Liver (tissue), 3 donors: ENCODE results near the gene KCNJ15.

ENCODE experiments used
- CTCF ChIP-seq: fragments of 150-350 bp; IDR thresholded peaks from 2 replicates; pipeline ENCODE4 v1.5.1; 2017; ENCODE audit warnings: improper control_type of control experiment, low read depth, low read length; ENCODE audit not compliant: missing input control
- EGR1 ChIP-seq, 2 donors: IDR thresholded peaks; 2 replicates each; pipeline ENCODE4 v1.6.1; 2016 to 2018; ENCODE audit warnings: antibody characterized with exemption in 2 of 2, low read depth in 2 of 2
- HNF4A ChIP-seq, 2 donors: conservative IDR thresholded peaks; 2 replicates each; pipeline ENCODE4 v1.6.1; 2016; ENCODE audit warnings: antibody characterized with exemption in 2 of 2, mild to moderate bottlenecking in 2 of 2
- JUND ChIP-seq, 2 donors: IDR thresholded peaks; 2 replicates each; pipeline ENCODE4 v1.6.1; 2016; ENCODE audit warnings: antibody characterized with exemption in 2 of 2
- RAD21 ChIP-seq, 2 donors: IDR thresholded peaks; 2 replicates each; pipeline ENCODE4 v1.6.1; 2016; ENCODE audit warnings: antibody characterized with exemption in 2 of 2, mild to moderate bottlenecking in 2 of 2
- REST ChIP-seq: IDR thresholded peaks from 2 replicates; pipeline ENCODE4 v1.6.1; 2016; ENCODE audit warnings: antibody characterized with exemption, mild to moderate bottlenecking
- SP1 ChIP-seq: IDR thresholded peaks from 2 replicates; pipeline ENCODE4 v1.6.1; 2018; ENCODE audit warnings: antibody characterized with exemption, mild to moderate bottlenecking
- TF ChIP-seq, protein P1 (sequence below): IDR thresholded peaks from 2 replicates; pipeline ENCODE4 v1.6.1; 2016; ENCODE audit warnings: antibody characterized with exemption
- donor health status: healthy.
- donor health status: healthy.

DNA sequence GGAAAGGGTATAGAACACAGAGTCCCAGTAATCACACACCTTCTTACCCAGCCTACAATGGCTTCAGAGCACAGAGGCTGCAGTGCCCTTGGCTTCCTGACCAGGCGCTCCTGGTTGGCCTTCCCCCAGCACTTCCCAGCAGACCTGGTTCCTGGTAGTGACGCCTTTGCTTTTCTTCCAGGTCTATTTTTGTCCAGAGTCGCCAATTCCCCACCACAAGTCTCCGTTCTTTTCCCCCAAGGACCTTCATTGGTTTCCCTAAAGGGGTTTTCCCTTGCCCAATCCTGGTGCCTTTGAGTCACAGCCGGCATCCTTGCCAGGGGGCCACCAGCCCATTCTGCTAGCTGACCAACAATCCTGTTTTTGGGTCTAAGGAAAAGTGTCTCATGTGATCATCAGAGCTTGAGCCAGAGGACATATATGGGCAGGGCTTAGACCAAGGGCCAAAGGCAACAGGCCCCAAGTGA, 84.8 kb downstream of the KCNJ15 start:
- TF ChIP-seq RAD21 (IDR thresholded peaks at IDR 0.05) (no peak), CTCF (no peak), REST (no peak), HNF4A (conservative IDR thresholded peaks at IDR 0.05) (no peak), SP1 (no peak), EGR1 (IDR thresholded peaks at IDR 0.05; ENCODE audit: low read depth in 2 of 2) (no peak), JUND (IDR thresholded peaks at IDR 0.05) (no peak)
- TF ChIP-seq, protein P1, sequence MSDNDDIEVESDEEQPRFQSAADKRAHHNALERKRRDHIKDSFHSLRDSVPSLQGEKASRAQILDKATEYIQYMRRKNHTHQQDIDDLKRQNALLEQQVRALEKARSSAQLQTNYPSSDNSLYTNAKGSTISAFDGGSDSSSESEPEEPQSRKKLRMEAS: no peak
